ENCODE results near the gene SPATS2L.

DNA sequence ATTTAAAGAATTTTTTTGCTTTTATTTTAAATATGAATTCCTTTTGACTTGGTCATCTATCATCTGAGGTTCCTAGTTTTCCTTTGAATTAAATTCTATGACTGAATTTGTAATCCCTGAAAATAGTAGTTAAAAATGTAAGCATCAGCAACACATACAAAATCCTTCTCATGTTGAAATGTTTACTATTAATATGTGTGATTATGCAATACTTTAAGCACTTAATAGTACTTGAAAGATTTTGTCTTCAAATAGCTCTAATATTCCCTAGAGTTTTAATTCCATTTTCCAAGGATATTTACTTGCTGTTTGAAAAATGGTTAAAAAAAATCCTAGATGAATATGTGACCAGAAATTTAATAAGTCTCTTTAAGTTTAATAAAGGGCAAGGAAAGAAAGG, 26.6 kb upstream of the SPATS2L start:
- TF ChIP-seq, protein P1, sequence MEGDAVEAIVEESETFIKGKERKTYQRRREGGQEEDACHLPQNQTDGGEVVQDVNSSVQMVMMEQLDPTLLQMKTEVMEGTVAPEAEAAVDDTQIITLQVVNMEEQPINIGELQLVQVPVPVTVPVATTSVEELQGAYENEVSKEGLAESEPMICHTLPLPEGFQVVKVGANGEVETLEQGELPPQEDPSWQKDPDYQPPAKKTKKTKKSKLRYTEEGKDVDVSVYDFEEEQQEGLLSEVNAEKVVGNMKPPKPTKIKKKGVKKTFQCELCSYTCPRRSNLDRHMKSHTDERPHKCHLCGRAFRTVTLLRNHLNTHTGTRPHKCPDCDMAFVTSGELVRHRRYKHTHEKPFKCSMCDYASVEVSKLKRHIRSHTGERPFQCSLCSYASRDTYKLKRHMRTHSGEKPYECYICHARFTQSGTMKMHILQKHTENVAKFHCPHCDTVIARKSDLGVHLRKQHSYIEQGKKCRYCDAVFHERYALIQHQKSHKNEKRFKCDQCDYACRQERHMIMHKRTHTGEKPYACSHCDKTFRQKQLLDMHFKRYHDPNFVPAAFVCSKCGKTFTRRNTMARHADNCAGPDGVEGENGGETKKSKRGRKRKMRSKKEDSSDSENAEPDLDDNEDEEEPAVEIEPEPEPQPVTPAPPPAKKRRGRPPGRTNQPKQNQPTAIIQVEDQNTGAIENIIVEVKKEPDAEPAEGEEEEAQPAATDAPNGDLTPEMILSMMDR (IDR thresholded peaks at IDR 0.05), result no peak
- TF ChIP-seq POLR2A (IDR thresholded peaks at IDR 0.05) (no peak), EP300 (IDR thresholded peaks at IDR 0.05) (no peak)

All from ovary (tissue), 3 donors.